Measurements from ENCODE around the gene BCL10.

The BCL10 gene

DNA sequence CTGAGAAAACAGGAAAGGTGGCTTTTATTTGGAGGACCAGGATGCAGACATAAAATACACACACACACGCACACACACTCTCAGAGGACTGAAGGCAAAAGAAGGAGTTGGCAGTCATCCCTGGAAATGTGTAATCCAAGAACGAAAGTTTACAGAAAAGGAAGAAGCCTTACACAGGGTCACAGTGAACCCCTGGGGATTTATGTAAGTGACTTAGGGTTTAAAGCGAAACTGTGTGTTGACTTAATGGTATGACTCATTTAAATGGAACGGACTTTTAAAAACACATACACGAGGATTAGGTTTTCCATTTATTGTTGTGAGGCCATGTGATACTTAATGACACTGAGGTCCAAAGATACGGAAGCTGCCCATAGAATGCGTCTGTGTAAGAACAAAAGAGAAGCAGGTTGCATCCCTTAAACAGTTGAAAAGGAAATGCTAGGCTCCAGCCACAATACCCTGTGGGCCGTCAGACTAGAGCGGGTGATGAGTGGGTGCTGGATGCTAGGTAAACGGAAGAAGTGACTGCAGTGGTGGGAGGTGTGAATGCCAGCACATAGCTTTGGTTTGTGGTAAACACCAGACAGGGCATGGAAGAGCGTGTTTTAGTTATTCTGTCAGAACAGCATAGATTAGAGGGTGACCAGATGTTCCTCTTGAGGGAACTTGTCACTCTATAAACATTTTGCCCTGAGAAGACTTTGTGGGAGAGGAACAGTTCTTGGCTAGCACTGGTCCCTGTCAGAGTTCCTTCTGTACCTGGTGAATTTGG is 21.6 kb upstream of the BCL10 start:
- DNase-seq (ENCODE audit: low read depth in 2 of 2): peak; percentile 51 to 78

DNA sequence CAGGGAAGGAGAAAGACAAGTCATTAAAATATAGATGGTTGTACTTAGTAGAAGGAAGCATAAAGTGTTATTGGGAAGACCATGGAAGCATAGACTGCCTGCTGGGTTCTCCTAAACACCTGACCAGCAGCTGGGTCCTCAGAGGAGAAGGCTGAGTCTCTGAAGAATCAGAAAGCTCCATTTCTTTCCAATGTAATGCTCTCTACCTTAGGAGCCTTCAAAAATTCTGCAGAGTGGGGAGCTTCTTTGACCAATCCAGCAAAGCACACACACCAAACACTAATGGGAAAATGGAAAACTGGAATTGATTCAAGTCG is 21.1 kb upstream of the BCL10 start:
- no peak for DNase-seq (ENCODE audit: low read depth in 2 of 2)

DNA sequence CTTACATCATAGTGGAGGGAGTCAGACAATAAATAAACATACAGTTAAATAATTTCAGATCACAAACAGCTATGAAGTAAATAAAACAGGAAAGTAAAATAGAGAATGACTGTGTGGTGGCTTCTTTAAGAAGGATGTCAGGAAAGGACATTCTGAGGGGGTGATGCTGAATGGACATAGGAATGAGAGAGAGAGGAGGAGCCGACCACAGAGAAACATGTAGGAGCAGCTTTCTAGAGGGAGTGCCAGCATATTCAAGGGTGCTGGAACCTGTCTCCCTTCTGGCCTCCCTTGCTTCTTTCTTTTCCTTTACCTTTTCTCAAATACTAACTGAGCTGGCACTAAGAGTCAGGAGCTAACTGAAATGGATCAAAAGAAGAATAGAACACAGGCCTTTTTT is 20.5 kb upstream of the BCL10 start:
- DNase-seq (ENCODE audit: low read depth in 2 of 2): no peak

DNA sequence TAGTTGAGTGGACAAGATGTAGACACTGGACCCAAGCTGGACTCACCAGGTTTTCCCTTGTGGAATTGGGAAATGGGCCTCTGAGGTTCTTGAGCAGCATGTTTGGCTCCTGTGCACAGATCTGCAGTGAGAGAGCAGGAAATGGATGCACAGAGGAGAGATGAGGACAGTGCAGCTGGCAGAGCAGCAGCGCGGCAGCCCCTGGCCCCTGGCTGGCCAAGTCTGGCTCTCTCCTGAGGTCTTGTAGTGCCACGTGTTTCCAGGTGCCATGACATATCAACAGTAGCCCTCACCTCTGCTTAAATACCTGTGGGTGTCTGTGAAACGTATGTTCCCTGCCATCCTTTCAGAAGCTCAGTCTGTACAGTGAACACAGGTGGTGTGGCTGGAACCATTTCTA is 19.2 kb upstream of the BCL10 start:
- DNase-seq (ENCODE audit: low read depth in 2 of 2): no peak

- DNase-seq (ENCODE audit: low read depth in 2 of 2): no peak
Measured at GRCh38 chr1:85295006-85295431, 18.6 kb upstream of the BCL10 start.

GRCh38 chr1:85290826-85291225 is 14.4 kb upstream of the BCL10 start:
- DNase-seq (ENCODE audit: low read depth in 2 of 2): no peak

DNA sequence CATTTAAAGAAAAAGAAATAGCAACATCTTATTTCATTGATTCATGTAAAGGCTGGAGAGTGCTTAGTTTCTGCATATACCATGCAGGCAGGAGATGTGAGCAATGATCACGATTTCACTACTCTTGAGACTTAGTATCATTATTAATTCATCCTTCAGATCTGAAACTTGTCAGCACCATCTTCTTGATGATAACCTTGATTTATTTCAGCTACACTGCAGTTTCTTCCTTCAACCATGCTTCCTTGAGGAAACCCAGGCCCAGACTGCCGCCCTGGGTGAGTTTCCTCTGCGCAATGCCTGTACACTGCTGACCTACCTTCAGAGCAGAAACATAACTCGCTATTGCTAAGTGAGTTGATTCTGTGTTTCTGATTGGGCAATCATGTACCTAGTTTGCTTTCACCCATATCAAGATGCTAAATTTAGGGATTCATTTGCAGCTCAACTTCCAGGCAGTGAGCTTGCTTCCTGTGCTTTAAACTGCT is 13.5 kb upstream of the BCL10 start:
- DNase-seq (ENCODE audit: low read depth in 2 of 2): no peak

DNA sequence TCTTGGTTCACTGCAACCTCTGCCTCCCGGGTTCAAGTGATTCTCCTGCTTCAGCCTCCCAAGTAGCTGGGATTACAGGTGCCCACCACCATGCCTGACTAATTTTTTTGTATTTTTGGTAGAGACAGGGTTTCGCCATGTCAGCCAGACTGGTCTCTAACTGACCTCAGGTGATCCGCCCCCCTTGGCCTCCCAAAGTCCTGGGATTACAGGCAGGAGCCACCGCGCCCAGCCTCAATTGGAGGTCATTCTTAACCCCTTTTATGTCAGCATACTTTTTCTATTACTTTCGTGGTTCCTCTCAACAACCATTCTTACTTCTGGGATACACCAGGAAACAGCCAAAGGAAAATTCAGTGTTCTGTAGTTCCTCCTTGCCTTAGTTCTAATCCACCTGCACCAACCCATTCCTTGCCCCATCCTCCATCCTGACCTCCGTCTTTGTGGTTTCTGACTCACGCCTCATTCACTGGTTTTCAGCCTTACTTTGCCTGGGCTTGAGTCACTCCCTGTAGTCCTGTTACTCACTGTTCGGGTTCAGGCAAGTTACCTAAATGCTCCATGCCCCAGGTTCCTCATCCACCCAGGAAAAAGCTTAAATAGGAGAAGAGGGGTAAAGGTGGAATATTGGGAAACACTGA is 12.9 kb upstream of the BCL10 start:
- DNase-seq (ENCODE audit: low read depth in 2 of 2): no peak

GRCh38 chr1:85284202-85284601 is 7.8 kb upstream of the BCL10 start:
- DNase-seq (ENCODE audit: low read depth in 2 of 2): no peak

DNA sequence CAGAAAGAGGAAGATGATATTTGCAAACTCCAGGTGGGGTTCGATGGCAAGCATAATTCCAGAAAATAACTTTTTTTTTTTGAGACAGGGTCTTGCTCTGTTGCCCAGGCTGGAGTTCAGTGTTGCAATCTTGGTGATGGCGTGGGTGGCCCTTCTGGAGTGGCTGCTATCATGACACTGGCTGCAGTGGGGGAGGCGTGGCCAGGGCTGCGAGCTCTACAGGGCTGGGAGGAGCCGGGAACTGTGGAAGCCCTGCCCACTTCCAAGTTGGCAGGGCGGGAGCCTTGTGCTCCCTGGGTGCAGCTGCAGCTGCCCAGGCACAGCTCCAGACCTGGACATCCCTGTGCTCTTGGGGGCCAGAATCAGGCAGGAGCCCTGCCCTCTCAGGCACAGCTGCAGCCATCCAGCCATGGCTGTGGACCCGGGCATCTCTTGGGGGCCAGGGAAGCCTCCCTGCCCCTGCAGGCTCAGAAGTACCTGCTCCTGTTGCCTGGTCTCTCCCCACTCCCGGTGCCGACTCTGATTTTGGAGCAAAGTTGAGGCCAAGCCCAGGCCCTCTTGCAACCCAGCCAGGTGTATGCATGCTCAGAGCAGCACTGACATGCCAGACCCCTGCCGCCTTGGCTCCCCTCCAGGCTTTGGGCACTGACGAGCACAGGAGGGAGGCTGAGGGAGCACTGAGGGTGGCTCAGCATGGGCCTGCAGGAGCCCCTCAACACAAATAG is 7.2 kb upstream of the BCL10 start:
- DNase-seq (ENCODE audit: low read depth in 2 of 2): no peak

DNA sequence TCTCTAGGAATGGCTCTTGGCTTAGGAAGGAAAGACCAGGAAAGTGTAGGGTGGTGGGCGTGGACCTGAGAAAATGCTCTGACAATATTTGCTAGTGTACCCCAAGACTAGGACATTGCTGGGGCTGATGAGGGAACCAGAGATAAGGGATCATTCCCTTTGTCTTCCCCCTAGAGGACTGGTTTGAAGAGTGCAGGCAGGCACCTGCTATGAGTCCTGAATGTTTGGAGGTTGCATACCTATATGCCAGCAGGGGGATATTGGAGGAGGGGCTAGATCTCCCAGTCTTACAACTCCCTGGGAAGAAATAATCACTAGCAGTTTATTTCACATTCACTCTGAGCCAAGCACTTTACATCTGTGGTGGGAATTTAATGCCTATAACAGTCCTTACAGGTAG is 6.0 kb upstream of the BCL10 start:
- DNase-seq (ENCODE audit: low read depth in 2 of 2): no peak

- no peak for DNase-seq (ENCODE audit: low read depth in 2 of 2)
Measured at GRCh38 chr1:85280636-85281035, 4.2 kb upstream of the BCL10 start.

- no peak for DNase-seq (ENCODE audit: low read depth in 2 of 2)
Measured at GRCh38 chr1:85279458-85280080, 3.1 kb upstream of the BCL10 start.

DNA sequence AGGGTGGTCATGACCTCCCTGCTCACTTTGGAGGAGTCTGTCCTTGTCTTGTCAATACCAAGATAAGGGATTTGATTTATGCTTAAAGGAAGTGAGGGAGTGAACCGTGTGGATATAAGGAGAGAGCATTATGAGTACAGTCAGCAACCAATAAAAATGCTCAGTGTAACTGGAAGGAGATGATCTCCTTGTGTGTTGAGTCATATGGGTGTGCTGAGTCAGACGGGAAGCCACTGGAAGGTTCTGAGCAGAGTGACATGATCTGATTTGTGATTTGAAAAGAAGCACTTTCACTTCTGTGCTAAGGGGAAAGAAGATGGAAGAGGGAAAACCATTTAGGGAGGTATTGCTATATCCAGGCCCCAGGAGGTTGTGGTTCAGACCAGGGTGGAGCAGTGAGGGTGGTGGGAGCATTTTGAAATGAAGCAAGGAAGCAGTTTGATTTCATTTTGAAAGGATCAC is 2.5 kb upstream of the BCL10 start:
- peak; percentile 17 to 46 for DNase-seq (ENCODE audit: low read depth in 2 of 2)

DNA sequence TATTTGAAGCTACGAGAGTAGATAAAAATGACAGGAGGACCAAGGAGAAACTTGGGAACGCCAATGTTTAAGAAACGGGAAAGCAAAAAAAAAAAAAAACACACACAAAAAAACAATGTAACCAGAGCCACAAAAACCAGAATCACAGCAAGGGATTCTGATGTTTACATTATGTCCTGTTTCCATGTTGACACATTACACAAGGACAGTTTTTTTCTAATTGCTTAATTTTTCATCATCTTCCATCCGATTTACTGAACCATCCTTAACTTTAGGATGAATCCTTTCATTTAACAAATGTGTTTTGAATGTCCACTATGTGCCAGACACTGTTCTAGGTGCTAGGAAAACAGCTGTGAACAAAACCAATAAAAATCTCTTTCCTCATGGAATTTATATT is 1.4 kb upstream of the BCL10 start:
- no peak for DNase-seq (ENCODE audit: low read depth in 2 of 2)

- DNase-seq (ENCODE audit: low read depth in 2 of 2): no peak
Measured at GRCh38 chr1:85276978-85277639, 677 bp upstream of the BCL10 start.

DNA sequence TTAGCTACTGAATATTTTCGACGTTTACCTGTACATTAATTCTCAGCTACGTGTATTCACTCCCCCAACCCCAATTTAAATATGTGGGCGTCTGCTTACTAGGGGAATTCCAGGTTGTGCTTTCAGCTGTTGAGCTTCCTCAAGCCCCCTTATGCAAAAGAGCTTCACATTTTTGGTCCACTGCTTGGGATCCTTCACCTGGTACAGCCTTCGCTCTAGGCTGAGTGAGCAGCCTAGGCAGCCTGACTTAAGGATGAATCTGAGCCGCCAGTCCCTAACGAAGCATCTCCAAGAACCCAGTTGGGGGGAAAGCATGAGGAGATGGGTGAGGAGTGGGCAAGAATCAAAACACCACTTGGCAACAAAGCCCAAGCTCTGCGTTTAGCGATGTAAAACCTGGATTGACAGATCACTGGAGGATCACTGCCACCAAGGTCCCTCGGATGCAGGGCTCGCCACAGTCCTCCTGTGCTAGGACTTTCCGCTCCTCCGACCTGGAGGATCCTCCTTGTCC is 674 bp downstream of the BCL10 start:
- no peak for DNase-seq (ENCODE audit: low read depth in 2 of 2)

- DNase-seq (ENCODE audit: low read depth in 2 of 2): no peak
Measured at GRCh38 chr1:85274969-85275453, 1.4 kb downstream of the BCL10 start.

- DNase-seq (ENCODE audit: low read depth in 2 of 2): no peak
Measured at GRCh38 chr1:85273397-85273796, 3.0 kb downstream of the BCL10 start.

- DNase-seq (ENCODE audit: low read depth in 2 of 2): no peak
Measured at GRCh38 chr1:85268801-85269585, 7.4 kb downstream of the BCL10 start.

DNA sequence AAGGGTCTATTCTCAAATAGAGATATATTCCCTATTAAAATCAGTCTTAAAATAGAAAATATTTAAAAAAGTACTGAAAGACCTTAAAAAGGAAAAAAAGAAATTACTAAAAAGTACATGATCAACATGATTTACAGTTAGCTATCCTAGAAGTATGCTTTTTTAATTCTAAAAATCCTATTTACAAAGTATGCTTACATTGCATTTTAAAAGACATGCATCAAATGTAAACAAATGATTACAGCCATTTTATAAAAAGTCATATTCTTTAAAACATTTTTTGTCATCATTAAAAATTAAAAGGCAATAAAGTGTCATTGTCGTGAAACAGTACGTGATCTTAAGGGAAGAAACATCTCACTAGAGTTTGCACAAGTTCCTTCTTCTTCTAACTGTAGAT is 9.1 kb downstream of the BCL10 start:
- no peak for DNase-seq (ENCODE audit: low read depth in 2 of 2)
